Suprapubic skin (tissue), 4 donors: ENCODE measurements around the gene PTTG1IP. TPM values are rescaled to one million over a fixed set of nuclear protein-coding genes. Genes with fewer than 3 reads are reported as not detected.

Experiments used
- DNase-seq, 2 donors: peaks; one replicate each; pipeline ENCODE4 v3.0.0-alpha.2; 2019; ENCODE audit warnings: low spot score in 2 of 2
- H3K27ac ChIP-seq: fragments of 200-600 bp; sonication (generic); one replicate; pipeline ENCODE4 v1.5.1; 2019
- H3K27me3 ChIP-seq: fragments of 200-600 bp; sonication (generic); one replicate; pipeline ENCODE4 v1.5.1; 2019
- H3K36me3 ChIP-seq: fragments of 200-600 bp; sonication (generic); one replicate; pipeline ENCODE4 v1.5.1; 2019
- H3K4me1 ChIP-seq: fragments of 200-600 bp; sonication (generic); one replicate; pipeline ENCODE4 v1.5.1; 2019
- H3K4me3 ChIP-seq: fragments of 200-600 bp; sonication (generic); one replicate; pipeline ENCODE4 v1.5.1; 2019; ENCODE audit warnings: mild to moderate bottlenecking
- H3K9me3 ChIP-seq: fragments of 200-600 bp; sonication (generic); one replicate; pipeline ENCODE4 v1.5.1; 2019
- EP300 ChIP-seq: sonication (generic); formaldehyde crosslinking; IDR thresholded peaks from one replicate; pipeline ENCODE4 v1.6.1; 2017; ENCODE audit warnings: antibody characterized with exemption
- POLR2A ChIP-seq, 2 donors: fragments of 450-650 bp; IDR thresholded peaks; one replicate each; pipeline ENCODE4 v1.6.1; 2017; ENCODE audit warnings: antibody characterized with exemption in 2 of 2, mild to moderate bottlenecking in 2 of 2, moderate library complexity in 2 of 2
- POLR2AphosphoS5 ChIP-seq, 3 donors: sonication (generic); formaldehyde crosslinking; IDR thresholded peaks; one replicate each; pipeline ENCODE4 v1.6.1; 2017; ENCODE audit warnings: antibody characterized with exemption in 3 of 3
- WGBS: methylation state at CpG from one replicate; pipeline ENCODE4 v1.1.5; 2018; 5-methylcytosine and 5-hydroxymethylcytosine counted together
- total RNA-seq, 4 donors: library from RNA; depleted of rRNA; stranded (reverse); fragments of >200 nt; gene quantifications; one replicate each; pipeline ENCODE4 v1.1.0, GENCODE V29; 2016
- TF ChIP-seq, protein P1 (sequence below), 2 donors: fragments of 200-600 bp in 1 of 2; fragments of 450-650 bp in 1 of 2; sonication (generic) in 1 of 2; IDR thresholded peaks; one replicate each; pipeline ENCODE4 v1.5.1; 2016 to 2019; ENCODE audit warnings: antibody characterized with exemption in 2 of 2, mild to moderate bottlenecking in 1 of 2, moderate library complexity in 1 of 2

PTTG1IP gene
- total RNA-seq, 4 donors from 2014 or later: 114 to 172 (median 143) TPM

DNA sequence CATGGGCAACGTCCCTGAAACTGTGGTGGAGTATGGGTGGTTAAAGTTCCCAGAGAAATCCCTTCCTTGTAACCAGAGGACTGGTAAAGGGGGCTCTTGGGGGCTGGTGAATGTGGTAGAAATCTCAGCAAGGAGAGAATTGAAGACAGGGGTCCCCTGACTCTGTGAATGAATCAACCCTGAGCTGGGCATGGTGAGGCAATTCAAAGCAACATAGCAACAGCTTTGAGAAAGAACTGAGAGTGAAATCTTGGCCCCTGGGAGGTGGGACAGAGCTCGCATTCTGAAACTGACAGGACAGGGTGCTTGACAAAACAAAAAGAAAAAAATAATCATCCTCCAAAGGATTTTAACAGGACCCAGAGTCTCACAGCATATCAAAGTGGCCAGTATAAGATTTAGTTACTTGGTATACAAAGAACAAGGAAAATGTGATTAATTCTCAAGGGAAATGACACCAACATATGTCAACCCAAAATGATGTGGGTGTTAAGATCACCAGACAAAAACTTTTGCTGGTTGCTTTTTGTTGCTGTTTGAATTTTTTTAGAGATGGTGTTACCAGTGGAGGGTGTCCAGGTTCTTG is 43.9 kb downstream of the PTTG1IP start:
- 57% methylated on average over 2 of the region's 2 CpGs for WGBS
- Histone ChIP-seq H3K4me1 (no peaks in the 10 kb centered on the region), H3K36me3 (no peaks in the 10 kb centered on the region), H3K4me3 (no peak overlapping the region), H3K27ac (no peak overlapping the region), H3K9me3 (peaks cover 14% of the 10 kb centered on the region), H3K27me3 (no peaks in the 10 kb centered on the region)
- no peak for DNase-seq
- TF ChIP-seq POLR2AphosphoS5 (IDR thresholded peaks at IDR 0.05) (no peak), EP300 (no peak), POLR2A (IDR thresholded peaks at IDR 0.05) (no peak)
- TF ChIP-seq, protein P1, sequence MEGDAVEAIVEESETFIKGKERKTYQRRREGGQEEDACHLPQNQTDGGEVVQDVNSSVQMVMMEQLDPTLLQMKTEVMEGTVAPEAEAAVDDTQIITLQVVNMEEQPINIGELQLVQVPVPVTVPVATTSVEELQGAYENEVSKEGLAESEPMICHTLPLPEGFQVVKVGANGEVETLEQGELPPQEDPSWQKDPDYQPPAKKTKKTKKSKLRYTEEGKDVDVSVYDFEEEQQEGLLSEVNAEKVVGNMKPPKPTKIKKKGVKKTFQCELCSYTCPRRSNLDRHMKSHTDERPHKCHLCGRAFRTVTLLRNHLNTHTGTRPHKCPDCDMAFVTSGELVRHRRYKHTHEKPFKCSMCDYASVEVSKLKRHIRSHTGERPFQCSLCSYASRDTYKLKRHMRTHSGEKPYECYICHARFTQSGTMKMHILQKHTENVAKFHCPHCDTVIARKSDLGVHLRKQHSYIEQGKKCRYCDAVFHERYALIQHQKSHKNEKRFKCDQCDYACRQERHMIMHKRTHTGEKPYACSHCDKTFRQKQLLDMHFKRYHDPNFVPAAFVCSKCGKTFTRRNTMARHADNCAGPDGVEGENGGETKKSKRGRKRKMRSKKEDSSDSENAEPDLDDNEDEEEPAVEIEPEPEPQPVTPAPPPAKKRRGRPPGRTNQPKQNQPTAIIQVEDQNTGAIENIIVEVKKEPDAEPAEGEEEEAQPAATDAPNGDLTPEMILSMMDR (IDR thresholded peaks at IDR 0.05): no peak

DNA sequence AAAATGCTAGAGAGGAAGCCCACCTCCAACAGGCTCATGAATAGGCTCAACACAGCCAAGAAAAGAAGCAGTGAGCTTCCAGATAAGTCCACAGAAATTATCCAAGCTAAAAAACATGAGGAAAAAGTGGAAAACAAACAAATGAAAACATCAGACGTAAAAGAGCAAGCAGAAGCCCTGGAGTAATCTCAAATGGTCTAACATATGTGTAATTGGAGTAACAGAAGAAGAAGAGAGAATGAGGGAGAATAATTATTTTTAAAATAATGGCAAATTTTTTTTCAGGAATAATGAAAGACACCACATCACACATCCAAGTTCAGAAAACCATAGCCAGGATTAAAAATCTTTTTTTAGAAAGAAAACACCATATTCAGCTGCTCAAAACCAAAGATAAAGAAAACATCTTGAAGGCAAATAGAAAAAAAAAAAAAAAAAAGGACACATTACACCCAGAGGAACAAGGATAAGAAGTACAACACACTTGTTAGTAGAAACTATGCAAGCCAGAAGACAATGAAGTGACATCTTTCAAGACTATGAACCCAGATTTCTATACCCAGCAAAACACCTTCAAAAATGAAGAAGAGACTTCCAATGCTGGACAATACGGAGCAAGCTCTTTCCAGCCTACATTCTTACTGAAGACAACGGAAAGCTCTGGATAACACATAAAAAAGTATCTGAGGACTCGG is 45.0 kb downstream of the PTTG1IP start:
- WGBS: 80% methylated on average over 4 of the region's 4 CpGs
- TF ChIP-seq, protein P1 (IDR thresholded peaks at IDR 0.05): no peak
- TF ChIP-seq EP300: no peak
- TF ChIP-seq POLR2A (IDR thresholded peaks at IDR 0.05): no peak
- H3K36me3 ChIP-seq: no peaks in the 10 kb centered on the region
- peaks cover 14% of the 10 kb centered on the region for H3K9me3 ChIP-seq
- no peaks in the 10 kb centered on the region for H3K4me1 ChIP-seq
- no peaks in the 10 kb centered on the region for H3K27me3 ChIP-seq
- no peak overlapping the region for H3K4me3 ChIP-seq
- no peak for DNase-seq
- H3K27ac ChIP-seq: no peak overlapping the region

DNA sequence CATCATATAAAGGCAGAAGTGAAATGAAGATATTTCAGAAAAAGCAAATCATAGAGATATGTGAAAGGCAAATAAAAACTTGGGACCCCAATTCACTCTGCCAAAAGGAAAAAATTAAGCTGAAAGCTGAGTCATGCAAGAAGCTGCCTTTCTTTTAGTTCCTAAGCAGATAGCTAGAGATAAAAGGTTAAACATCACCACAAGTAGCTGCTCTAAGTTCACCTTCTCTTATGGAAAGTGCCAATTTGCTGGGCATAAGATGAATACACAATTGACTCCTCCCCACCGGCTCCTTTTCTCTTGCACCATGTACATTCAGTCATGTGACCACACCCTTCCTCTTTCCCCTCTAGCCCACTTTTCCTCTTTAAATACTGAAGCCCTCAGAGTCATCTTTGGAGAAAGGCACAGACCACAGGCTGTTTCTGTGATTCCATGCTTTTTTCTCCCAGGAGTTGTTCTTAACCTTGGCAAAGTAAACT is 50.3 kb downstream of the PTTG1IP start:
- DNase-seq: no peak

DNA sequence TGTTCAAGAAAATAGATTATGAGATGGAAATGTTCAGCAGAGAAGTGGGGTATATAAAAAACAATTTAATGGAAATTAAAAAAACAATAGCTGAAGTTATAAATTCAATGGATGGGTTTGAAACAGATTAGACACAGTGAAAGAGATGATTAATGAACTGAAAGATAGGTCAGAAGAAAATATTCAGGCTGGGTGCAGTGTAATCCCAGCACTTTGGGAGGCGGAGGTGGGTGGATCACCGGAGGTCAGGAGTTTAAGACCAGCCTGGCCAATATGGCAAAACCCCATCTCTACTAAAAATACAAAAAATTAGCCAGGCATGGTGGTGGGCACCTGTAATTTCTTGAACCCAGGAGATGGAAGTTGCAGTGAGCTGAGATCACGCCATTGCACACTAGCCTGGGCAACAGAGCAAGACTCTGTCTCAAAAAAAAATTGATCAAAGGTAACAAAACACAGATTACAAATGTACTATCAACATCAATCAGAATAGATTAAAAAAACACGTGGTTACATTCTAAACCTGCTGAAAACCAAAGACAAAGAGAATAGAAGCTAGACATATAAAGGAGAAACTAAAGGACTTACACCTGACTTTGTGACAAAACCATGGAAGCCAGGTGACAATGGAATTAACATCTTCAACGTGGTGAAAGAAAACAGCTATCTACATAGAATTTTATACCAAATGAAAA is 50.9 kb downstream of the PTTG1IP start:
- no peak overlapping the region for H3K4me3 ChIP-seq
- no peaks in the 10 kb centered on the region for H3K27me3 ChIP-seq
- TF ChIP-seq POLR2AphosphoS5 (IDR thresholded peaks at IDR 0.05) (no peak), POLR2A (IDR thresholded peaks at IDR 0.05) (no peak), EP300 (no peak)
- TF ChIP-seq, protein P1 (IDR thresholded peaks at IDR 0.05): no peak
- H3K36me3 ChIP-seq: no peaks in the 10 kb centered on the region
- no peak overlapping the region for H3K27ac ChIP-seq
- peaks cover 26% of the 10 kb centered on the region for H3K9me3 ChIP-seq
- peaks cover 7% of the 10 kb centered on the region for H3K4me1 ChIP-seq
- 74% methylated on average over 5 of the region's 5 CpGs for WGBS
- no peak for DNase-seq

More for the DNA sequence above, 50.3 kb downstream of the PTTG1IP start:
- H3K9me3 ChIP-seq: peaks cover 31% of the 10 kb centered on the region
- no peak overlapping the region for H3K27ac ChIP-seq
- peaks cover 6% of the 10 kb centered on the region for H3K4me1 ChIP-seq
- H3K36me3 ChIP-seq: no peaks in the 10 kb centered on the region
- 82% methylated on average over 1 of the region's 1 CpG for WGBS
- TF ChIP-seq, protein P1 (IDR thresholded peaks at IDR 0.05): no peak
- TF ChIP-seq EP300 (no peak), POLR2A (IDR thresholded peaks at IDR 0.05) (no peak), POLR2AphosphoS5 (IDR thresholded peaks at IDR 0.05) (no peak)
- H3K4me3 ChIP-seq: no peak overlapping the region
- no peaks in the 10 kb centered on the region for H3K27me3 ChIP-seq

DNA sequence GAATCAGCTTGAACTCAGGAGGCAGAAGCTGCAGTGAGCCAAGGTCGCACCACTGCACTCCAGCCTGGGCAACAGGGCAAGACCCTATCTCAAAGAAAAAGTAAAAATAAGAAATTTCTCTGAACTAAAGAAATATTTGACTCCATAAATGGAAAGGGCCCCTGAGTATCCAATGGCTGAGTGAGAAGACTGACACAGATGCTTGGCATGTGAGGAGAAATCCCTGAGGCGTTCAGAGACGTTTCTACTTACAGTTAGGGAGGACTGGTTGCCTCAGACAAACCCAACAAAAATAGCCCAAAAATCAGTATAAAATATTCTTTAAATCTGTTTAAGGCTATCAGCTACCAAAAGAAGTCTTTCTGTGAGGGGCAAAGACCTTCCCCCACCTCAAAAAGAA is 52.6 kb downstream of the PTTG1IP start:
- Histone ChIP-seq H3K4me3 (no peak overlapping the region), H3K27ac (no peak overlapping the region), H3K36me3 (no peaks in the 10 kb centered on the region), H3K9me3 (peaks cover 26% of the 10 kb centered on the region), H3K27me3 (no peaks in the 10 kb centered on the region), H3K4me1 (peaks cover 21% of the 10 kb centered on the region)
- no peak for TF ChIP-seq POLR2A (IDR thresholded peaks at IDR 0.05)
- no peak for TF ChIP-seq POLR2AphosphoS5 (IDR thresholded peaks at IDR 0.05)
- no peak for TF ChIP-seq EP300
- TF ChIP-seq, protein P1 (IDR thresholded peaks at IDR 0.05): no peak
- WGBS: 45% methylated on average over 3 of the region's 3 CpGs
- DNase-seq: no peak
